Motor neuron (in vitro differentiated cells): ENCODE measurements around the gene UMODL1. TPM values are rescaled to one million over a fixed set of nuclear protein-coding genes. Genes with fewer than 3 reads are reported as not detected.

Source experiments
- ATAC-seq, 8 experiments: fragments of 200-7000 bp; cut with Tn5 transposase; replicated peaks in 6 of 8; 2 replicates each; pipeline ENCODE4 v1.8.0; 2021; ENCODE audit warnings: mild to moderate bottlenecking in 8 of 8, moderate library complexity in 8 of 8
- H3K27ac ChIP-seq, 2 donors: fragments of 250-450 bp; sonication (Bioruptor Pico); 2 replicates each; pipeline ENCODE4 v1.9.0; 2021; ENCODE audit warnings: antibody characterized with exemption in 2 of 2, mild to moderate bottlenecking in 2 of 2, moderate library complexity in 1 of 2
- H3K4me1 ChIP-seq, 2 donors: fragments of 250-450 bp; sonication (Bioruptor Pico); replicated peaks in 1 of 2; 2 replicates each; pipeline ENCODE4 v1.6.1; 2021; ENCODE audit warnings: antibody characterized with exemption in 2 of 2, mild to moderate bottlenecking in 2 of 2, moderate library complexity in 1 of 2
- H3K4me3 ChIP-seq, 5 donors: fragments of 250-450 bp; sonication (Bioruptor Pico); 2 replicates each; pipeline ENCODE4 v1.9.0; 2021; ENCODE audit warnings: antibody characterized with exemption in 5 of 5, mild to moderate bottlenecking in 5 of 5, moderate library complexity in 4 of 5
- WGBS, 10 experiments: fragments of 450-650 bp; shearing (Covaris generic); methylation state at CpG; one replicate each; pipeline ENCODE4 v1.0.0; 2022; 5-methylcytosine and 5-hydroxymethylcytosine counted together
- in situ Hi-C, 9 experiments: fragments of 400-800 bp; cut with MboI; loops; one replicate each; pipeline ENCODE4 v1.15.0; 2021; ENCODE audit warnings: low sequenced_read_pairs in 9 of 9, low pct_unique_long_range_greater_than_20kb in 2 of 9; ENCODE audit not compliant: unreplicated experiment in 9 of 9
- total RNA-seq, 8 experiments: library from RNA; unstranded; fragments of 300-600 nt; gene quantifications; 2 replicates each; pipeline versions ENCODE4 v1.2.3 to v1.2.4, GENCODE V29; 2022

The UMODL1 gene
- total RNA-seq, 8 experiments from 2014 or later: 0.09 to 0.95 (median 0.31) TPM; not detected in 1

DNA sequence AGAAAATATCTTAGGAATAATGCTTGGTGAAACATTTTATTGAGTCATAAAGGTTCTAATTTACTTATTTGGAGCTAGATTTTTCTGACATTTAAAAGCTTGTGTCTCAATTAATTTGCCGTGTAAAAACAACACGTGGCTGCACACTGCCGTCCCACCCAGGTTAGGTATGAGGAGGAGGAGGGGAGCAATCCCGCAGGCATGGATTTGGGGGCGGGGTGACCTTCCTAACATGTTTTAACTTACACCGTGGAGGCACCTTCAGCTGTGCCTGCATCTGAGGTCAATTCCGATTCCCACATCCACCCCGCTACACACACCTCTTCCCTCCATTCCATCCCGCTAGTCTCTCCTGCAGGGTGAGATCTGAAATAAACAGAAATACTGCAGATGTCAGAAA is 28.5 kb upstream of the UMODL1 start:
- Histone ChIP-seq H3K27ac (no peak overlapping the region), H3K4me3 (no peak overlapping the region), H3K4me1 (peaks cover 16% of the 10 kb centered on the region in 2 donors)
- 32 to 100% (median 80%) methylated on average over 1 to 8 of the region's 9 CpGs; no CpG with 5 or more reads in 4 of the 10 experiments for WGBS, 10 experiments
- in situ Hi-C loops: no loop called here
- ATAC-seq: peak in 1 of 8 experiments; percentile 36

DNA sequence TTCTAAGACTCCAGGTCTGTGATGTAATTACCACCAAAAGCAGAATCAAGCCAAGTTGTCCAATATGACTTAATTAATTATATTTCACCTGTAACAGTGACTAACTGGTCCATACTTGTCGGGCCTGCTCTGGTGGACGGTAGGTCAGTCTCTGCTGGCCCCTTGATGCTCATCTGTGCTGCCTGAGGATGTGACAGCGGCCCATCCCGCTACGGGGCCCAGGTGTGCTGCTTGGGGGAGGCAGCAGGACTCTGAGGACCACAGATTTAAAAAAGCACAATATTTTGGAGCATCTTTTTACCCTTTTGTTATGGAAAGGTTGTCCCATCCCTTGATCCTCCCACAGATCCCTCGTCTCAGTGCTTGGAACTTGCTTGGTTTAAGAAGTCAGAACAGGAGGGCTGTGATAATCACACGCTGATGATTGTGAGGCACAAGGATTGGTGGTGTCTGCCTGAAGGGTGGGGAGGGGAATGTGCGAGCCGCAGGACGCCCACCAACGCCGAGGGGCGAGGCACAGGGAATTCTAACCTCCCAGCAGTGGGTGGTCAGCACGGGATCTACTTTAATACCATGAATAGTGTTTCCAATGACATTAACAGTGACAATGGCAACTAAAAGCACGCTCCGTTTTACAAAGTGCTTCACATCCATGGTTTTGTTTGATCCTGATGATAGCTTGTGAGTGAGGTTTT is 27.8 kb upstream of the UMODL1 start:
- H3K4me1 ChIP-seq: peaks cover 12 to 23% of the 10 kb centered on the region in 2 donors
- no peak overlapping the region for H3K27ac ChIP-seq
- H3K4me3 ChIP-seq: no peak overlapping the region
- in situ Hi-C loops: no loop called here
- 60 to 90% (median 84%) methylated on average over 3 to 8 of the region's 16 CpGs; no CpG with 5 or more reads in 3 of the 10 experiments for WGBS, 10 experiments
- ATAC-seq: peak in 2 of 8 experiments; percentile 10 to 11

DNA sequence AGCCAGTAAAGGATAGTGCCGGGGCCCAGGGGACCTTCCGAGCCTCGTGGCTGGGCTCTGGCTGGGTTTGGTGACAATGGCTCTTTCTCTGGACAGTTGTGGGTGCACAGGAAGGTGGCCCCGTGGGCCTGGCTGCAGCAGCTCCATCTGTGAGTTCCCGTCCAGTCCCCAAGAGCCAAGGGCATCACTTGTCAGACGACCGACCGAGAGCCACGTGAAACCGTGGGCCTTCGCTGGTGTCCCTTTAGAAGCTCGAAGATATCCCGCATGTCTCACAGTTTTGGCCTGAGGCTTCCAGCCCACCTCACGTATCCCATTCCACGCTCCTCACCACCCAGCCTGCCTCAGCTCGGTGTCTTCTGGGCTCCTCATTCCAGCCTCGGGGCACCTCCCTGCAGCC is 27.2 kb upstream of the UMODL1 start:
- H3K27ac ChIP-seq: no peak overlapping the region

GRCh38 chr21:42044871-42045495 is 26.1 kb upstream of the UMODL1 start:
- Histone ChIP-seq H3K4me3 (no peak overlapping the region), H3K4me1 (peaks cover 6 to 24% of the 10 kb centered on the region in 2 donors), H3K27ac (no peak overlapping the region)
- in situ Hi-C loops: no loop called here
- ATAC-seq: no peak
- WGBS, 10 experiments: 92 to 100% (median 96%) methylated on average over 2 to 7 of the region's 7 CpGs; no CpG with 5 or more reads in 5 of the 10 experiments

More for the DNA sequence above, 27.2 kb upstream of the UMODL1 start:
- Histone ChIP-seq H3K4me1 (peaks cover 10 to 27% of the 10 kb centered on the region in 2 donors), H3K4me3 (no peak overlapping the region)
- ATAC-seq: no peak
- in situ Hi-C loops: no loop called here
- 60 to 100% (median 90%) methylated on average over 1 to 9 of the region's 17 CpGs; no CpG with 5 or more reads in 2 of the 10 experiments for WGBS, 10 experiments

DNA sequence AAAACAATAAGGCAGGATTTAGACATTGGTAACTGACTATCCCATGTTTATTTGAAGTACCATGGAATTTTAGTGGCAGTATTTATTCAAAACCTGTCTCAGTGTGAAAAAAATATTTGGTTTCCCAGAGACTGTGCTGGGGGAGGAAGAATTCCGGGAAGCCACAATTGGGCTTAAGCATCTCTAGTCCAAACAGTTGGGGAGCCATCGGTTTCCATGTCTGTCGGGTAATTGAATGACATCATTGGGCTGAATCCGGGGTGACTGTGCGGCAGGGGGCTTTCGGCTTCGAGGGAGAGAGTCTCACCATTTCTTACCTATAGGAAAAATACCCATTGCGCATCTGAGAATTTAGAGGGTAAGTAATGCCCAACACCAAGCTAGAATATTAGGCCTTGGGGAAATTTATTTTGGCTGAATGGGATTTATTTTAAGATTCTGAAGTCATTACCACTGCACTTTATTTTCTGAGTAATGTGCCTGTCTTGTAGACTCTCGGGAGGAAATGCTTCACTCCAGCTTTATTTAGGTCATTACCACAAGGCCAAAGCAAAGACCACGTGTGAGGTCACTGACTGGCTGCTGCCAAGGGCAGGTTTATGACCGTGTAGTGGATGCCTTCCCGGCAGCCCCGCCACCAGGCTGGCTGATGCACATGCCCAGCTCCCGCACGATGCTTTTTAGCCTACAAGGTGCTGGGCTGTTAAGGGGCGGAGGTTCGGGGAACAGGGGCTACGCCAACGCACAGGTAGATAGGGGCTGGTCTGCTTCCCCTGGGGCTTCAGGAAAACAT is 23.1 kb upstream of the UMODL1 start:
- ATAC-seq: peak in 5 of 8 experiments; percentile 89 to 96 (median 94)
- no peak overlapping the region for H3K27ac ChIP-seq
- peaks cover 0 to 20% of the 10 kb centered on the region in 2 donors for H3K4me1 ChIP-seq
- in situ Hi-C loops: no loop called here
- WGBS, 10 experiments: 0 to 89% (median 75%) methylated on average over 1 to 13 of the region's 19 CpGs; no CpG with 5 or more reads in 1 of the 10 experiments
- H3K4me3 ChIP-seq: no peak overlapping the region

DNA sequence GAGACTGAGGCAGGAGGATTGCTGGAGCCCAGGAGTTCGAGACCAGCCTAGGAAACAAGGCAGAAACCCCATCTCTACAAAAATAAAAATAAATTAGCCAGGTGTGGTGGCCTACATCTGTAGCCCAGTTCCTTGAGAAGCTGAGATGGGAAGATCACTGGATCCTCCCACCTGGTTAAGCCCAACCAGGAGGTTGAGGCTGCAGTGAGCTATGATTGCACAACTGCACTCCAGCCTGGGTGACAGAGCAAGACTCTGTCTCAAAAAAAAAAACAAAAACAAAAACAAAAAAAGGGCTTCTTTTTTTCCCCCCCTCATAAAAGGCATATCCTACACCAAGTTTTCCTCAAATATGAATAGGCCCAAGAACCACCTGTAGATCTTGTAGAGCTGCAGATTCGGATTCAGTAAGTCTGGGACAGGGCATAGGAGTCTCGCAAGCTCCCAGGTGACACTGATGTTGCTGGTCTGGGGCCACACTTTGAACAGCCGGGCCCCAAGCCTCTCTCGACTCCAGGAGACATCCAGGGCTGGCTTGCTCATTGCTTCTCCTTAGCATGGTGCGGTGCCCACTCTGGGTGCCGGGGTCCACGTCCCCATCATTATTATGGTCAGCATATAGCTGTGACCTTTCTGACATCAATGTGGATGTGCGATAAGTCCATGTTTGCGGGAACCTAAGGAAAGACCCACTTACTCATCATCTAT is 22.1 kb upstream of the UMODL1 start:
- in situ Hi-C loops: no loop called here
- WGBS, 10 experiments: 40 to 100% (median 80%) methylated on average over 1 to 6 of the region's 10 CpGs; no CpG with 5 or more reads in 1 of the 10 experiments
- Histone ChIP-seq H3K4me1 (peaks cover 0 to 18% of the 10 kb centered on the region in 2 donors), H3K4me3 (no peak overlapping the region), H3K27ac (no peak overlapping the region)
- ATAC-seq: no peak

GRCh38 chr21:42049578-42050430 is 21.3 kb upstream of the UMODL1 start:
- peak; percentile 8 to 61 (median 31) for ATAC-seq
- peaks cover 0 to 18% of the 10 kb centered on the region in 2 donors for H3K4me1 ChIP-seq
- no peak overlapping the region for H3K4me3 ChIP-seq
- 20 to 100% (median 89%) methylated on average over 1 to 3 of the region's 16 CpGs; no CpG with 5 or more reads in 4 of the 10 experiments for WGBS, 10 experiments
- in situ Hi-C loops: no loop called here
- peak overlapping the region in 1 of 2 donors; percentile 56 for H3K27ac ChIP-seq

- Histone ChIP-seq H3K4me3 (no peak overlapping the region), H3K4me1 (peaks cover 0 to 18% of the 10 kb centered on the region in 2 donors), H3K27ac (no peak overlapping the region)
- WGBS, 10 experiments: 41 to 98% (median 85%) methylated on average over 2 to 8 of the region's 9 CpGs; no CpG with 5 or more reads in 1 of the 10 experiments
- no peak for ATAC-seq
- in situ Hi-C loops: no loop called here
These were observed 19.3 kb upstream of the UMODL1 start for GRCh38 chr21:42051788-42052187.

DNA sequence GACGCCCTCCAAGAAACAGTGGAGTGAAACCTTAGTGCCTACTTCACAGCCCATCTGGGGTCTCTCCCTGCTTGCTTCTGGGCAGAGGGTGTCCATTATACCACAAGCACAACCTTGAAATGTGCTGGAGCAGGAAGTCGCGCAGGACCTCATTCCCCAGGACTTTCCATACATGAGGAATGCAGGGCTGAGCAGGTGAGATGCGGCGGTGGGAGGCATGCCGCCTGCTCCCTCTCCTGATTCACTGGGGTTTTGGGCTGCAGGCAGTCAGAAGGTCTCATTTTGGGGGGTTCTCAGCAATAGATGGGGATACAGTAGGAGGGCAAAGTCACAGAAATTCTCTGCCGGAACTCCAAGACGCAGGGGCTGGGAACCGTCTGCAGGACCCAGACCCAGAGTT is 15.7 kb upstream of the UMODL1 start:
- H3K4me1 ChIP-seq: peaks cover 0 to 3% of the 10 kb centered on the region in 2 donors
- H3K4me3 ChIP-seq: no peak overlapping the region
- H3K27ac ChIP-seq: no peak overlapping the region
- WGBS, 10 experiments: 80 to 100% (median 87%) methylated on average over 1 to 3 of the region's 9 CpGs; no CpG with 5 or more reads in 4 of the 10 experiments
- in situ Hi-C loops: no loop called here
- no peak for ATAC-seq

DNA sequence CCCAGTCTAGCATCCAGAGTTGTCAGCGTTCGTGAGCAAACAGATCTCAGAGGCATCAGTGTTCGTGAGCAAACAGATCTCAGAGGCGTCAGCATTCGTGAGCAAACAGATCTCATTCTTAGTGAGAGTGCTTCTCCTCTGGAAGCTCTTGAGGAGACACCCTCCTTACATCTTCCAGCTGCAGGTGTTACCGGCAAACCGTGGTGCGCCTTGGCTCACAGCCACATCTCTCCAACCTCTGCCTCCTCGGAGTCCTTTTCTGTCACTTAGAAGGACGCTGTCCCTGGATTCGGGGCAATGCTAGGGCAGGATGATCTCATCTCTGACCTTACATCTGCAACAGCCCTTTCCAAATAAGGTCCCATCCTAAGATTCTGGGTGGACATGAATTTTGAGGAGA is 14.6 kb upstream of the UMODL1 start:
- H3K4me1 ChIP-seq: no peaks in the 10 kb centered on the region
- in situ Hi-C loops: no loop called here
- WGBS, 10 experiments: 0 to 96% (median 70%) methylated on average over 2 to 8 of the region's 11 CpGs; no CpG with 5 or more reads in 4 of the 10 experiments
- H3K4me3 ChIP-seq: no peak overlapping the region
- H3K27ac ChIP-seq: no peak overlapping the region
- ATAC-seq: peak in 4 of 8 experiments; percentile 7 to 76 (median 24)

DNA sequence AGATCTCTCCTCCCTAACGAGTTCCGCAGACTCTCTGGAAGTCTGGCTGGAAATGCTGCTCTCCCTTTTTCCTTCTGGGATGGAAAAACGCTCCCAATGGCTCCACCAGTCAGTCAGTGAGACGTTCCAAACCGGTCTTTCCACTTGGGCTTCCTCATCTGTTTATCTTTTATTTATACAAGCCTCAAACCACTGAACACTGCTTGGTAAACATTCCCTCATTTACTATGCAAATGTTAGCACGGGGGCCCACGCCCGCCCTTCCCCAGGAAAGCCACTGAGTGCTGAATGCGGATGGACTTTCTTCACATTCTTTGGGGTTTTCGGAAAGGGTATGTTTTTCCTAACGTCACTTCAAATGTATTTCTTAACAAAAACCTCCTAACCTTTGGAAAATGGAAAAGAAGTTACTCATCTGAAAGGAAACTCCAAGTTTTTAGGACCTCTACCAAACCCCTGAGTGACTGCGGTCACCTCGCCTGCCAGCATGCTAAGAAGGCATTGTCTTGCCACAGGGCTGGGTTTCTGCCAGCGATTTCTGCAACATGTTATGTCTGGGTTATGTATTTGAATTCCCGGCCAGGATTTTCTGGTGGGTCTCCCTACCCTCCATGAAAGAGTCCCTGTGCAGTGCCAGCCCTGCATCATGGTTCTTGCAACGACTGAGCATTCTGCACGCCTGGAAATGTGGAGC is 14.0 kb upstream of the UMODL1 start:
- peak in 6 of 8 experiments; percentile 27 to 97 (median 70) for ATAC-seq
- 0 to 86% (median 61%) methylated on average over 2 to 17 of the region's 17 CpGs for WGBS, 10 experiments
- no peak overlapping the region for H3K4me3 ChIP-seq
- H3K27ac ChIP-seq: no peak overlapping the region
- in situ Hi-C loops: no loop called here
- peaks cover 1 to 3% of the 10 kb centered on the region in 2 donors for H3K4me1 ChIP-seq
